HG02678 (cell line): ENCODE data around the gene MYO5C.
A peak's percentile ranks its signal among the peaks of the same experiment; 100 is the strongest.

ENCODE experiments used
- ATAC-seq: cut with Tn5 transposase; IDR thresholded peaks from one replicate; pipeline ENCODE4 v1.9.1; 2021; ENCODE audit warnings: mild to moderate bottlenecking, moderate library complexity; ENCODE audit not compliant: unreplicated experiment

The MYO5C gene

DNA sequence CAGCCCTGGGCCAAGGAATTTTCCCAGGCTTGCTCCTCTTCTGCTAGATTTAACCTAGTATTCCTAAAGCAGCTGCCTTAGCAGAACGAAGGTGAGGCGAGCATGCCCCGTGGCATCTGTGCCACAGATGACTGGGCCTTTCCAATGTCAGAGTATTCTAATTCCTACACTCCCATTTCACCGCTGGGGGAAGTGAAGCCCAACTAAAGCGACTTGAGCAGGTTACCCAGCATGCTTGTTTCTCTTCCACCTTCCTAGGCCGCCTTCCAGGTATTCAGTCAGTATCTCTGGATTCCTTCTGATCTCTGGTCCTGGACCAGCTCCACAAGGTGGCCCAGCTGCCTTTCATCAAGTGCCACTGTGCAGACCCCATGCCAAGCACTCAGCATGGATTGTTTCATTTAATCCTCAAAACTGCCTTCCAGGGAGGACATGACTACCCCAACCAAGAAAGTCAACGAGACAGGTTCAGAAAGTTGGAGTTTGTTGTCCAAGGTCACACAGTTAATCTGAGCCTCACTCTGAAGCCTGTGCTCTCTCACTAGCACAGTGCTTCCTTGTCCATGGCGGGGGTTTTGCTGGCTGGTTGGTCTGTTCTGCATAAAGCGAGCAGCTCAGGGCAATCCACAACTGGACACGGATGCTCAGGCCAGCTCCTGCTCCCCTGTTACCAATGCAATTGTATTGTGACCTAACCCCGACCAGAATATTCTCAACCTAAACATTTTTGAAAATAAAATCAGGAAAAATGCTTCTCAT is 15.1 kb downstream of the MYO5C start:
- no peak for ATAC-seq

DNA sequence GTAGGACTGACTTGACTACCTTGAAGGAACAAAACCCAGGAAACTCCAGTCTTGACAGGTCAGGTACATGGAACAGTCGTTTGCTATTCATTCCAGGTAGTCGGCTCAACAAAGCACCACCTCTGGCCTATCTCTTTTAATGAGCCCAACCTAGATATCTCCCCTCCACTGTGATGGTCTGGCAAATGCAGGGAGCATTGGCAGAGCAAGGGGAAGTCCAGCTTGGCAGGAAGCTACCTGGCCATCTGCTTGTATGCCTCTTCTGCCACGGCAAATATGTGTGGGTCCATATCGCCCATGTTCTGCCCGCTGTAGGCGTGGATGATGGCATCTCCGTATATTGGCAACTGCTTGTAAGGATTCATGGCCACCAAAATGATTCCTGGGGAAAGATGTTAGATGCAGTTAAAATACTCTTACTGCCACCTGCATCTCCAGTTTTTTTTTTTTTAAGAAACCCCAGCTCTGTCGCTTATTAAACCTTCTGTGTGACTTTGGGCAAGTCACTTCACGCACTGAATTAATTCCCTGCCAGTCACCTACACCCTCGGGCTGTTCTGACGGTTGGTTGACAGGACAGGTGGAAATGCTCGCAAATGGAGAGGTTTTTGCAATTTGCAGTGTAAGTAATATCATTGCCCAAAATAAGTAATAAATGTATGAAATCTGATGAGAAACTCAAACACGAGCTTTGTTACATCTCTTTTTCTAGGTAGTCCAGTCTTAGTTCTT is 16.8 kb downstream of the MYO5C start:
- no peak for ATAC-seq

DNA sequence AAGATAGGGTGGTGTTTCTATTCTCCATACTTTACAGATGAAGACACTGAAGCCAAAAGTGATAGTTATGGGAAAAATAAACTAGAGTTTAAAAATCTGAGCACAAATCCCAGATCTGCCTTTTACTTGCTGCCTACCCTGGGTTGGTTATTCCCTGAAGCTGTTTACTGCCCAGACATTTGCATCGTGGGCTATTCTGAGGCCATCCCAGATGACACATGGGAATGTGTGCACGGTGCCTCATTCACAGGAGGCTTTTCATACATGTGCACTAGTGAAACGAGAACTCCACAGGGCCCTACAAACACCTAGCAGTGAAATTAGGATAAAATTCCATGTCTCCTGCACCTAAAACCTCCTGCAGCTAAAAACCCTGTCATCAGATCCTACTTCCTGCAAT is 17.5 kb downstream of the MYO5C start:
- ATAC-seq: no peak

DNA sequence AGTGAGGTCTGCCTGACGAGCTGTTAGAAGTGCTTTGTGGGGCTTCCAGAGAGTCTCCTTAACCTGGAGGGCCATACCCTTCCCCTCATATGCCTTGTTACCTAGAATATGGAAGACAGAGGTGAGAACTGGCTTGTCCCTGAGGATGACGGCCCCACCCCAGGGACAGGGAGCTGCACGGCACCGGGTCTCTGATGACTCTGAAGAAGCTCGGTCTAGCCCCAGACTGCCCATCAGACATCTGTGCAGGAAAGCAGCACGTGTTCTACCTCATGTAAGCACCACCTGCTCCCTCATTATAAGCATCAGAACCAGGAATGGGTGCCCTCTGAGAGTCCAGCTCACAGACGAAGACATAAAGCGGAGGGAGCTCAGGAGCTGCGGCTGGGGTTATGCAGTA is 18.0 kb downstream of the MYO5C start:
- no peak for ATAC-seq

DNA sequence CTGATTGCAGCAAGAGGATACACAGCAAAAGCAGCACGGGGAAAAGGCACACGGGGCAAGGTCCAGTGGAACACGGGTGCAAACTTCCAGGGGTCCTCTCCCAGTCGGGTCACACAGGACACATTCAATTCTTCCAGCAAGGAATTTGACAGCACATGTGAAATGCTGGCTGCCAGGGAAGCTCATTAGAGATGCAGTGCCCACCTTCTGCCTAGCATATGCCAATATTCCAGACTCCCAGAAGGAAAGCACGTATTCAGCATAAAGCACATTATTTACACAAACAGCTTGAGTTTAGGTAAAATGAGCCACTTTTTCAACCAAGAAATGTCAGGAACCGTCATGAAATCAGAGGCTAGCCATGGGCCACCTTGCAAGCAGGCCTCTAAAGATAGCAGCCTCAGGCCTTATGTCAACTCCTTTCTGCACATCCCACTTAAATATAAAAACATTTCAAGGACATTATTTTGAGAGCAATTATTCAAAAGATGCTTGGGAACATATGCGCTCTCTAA is 19.3 kb downstream of the MYO5C start:
- no peak for ATAC-seq

DNA sequence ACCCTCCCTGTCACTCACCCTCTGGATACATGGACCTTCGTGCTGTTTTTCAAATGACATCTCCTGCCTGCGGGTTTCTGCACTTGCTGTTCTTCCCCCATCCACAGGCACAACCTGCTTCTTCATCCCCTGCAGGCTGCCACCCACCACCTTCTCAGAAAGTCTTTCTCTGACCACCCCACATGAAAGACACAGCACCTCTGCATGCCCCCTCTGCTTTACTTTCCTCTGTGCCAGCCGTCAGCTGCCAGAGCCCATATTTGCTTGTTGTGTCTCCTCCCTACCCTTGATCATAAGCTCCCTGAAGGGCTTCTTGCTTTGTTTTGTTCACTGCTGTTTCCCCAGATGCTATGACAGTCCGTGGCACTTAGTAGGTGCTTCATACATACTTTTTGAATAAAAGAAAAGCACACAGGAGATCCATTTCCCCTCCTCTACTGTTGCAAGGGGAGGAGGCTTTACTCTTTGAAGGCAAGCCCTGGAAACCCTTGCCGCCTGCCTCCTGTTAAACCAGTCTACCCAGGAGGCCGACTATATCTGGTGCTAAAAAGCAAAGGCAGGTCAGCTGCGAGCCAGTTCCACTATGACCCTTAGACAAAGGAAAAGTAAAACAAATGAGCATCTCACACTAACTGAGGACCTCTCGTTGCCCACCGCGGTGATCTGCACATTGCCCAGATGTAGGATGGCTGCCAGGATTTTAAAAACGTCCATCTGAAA is 31.9 kb downstream of the MYO5C start:
- ATAC-seq: no peak

DNA sequence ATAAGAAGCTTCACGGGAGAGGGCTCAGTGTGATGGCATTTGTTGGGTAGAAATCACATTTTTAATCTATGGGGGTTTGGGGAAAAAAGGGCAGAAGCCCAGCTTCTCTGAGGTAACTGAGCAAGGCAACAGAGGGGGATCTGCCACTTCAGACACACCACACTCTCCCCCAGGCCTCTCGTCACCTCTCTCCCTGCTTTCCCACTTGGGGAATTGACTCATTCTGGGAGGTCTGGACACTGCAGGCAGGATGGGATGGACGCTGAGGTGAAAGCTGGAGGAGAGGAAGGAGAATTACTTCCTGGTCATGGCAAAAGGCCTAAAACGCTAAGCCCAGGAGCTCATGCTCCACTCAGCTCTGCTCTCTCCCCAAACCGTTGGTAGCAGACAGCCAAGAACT is 33.2 kb downstream of the MYO5C start:
- no peak for ATAC-seq

DNA sequence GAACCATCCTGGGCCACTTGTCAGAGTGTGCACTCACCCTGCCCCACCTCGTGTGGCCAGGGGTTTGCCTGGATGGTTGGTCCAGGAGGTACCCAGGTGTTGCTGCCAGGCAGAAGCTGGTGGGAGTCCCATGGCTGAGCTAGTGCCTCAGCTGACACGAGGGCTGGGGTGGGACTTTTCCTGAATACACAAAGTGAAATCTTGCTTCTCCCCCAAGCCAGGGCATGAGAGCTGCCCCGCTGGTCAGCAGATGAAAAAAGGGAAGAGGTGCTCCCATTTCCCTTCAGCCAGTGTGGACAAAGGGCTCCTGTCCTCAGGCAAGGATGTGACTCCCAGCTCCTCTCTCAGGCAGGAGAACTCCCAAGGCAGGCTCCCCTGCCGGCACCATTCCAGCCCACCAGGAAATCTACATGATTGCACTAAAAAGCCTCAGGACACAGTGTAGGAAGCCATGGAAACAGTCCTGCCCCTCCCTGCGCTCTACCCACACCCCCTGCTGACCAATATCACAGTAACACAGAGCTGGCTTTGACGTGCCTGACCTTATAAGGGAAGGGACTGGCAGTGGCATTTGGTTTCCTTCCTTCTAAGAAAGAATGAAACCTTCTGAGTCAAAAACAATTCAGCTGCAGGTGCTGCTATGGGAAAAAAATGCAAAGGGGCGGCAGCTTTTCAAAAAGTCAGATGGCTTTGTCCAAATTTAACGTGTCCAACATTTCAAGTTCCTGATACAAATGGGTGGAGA is 33.9 kb downstream of the MYO5C start:
- peak; percentile 99 for ATAC-seq

DNA sequence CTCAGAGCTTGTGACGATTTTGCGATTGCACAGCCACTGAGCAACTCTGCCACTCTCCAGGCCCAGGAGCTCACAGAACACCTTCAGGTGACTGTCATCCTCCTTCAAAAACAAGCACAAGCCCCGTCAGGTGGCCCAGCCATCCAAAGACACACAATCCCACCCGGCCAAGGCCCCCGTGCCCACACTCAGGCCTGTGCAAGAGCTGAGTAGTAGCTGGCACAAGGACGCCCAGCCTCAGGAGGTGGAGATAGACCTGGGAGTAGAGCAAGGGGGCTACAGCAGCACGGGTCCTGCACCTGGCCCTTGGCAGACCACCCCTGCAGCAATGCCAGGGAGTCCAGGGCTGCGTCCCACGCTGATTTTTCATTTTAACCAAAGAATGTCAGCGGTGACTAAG is 34.6 kb downstream of the MYO5C start:
- no peak for ATAC-seq

DNA sequence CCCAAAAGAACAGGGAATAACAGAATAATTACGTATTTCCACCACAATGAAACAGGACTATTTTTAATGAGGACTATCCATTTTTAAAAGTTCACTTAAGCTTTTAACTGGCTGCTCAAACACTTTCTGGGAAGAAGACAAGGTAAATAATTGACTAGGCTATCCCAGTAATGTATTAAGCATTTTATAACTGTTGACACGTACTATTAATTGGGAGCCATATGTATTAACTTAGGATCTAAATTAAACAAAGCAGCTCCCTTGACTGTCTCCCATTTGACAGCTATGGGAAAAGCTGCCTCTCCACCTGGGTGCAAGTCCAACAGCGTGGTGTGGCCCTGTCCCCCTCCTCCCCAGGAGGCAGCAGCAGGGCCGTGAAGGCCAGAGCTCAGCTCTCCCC is 36.1 kb downstream of the MYO5C start:
- no peak for ATAC-seq

DNA sequence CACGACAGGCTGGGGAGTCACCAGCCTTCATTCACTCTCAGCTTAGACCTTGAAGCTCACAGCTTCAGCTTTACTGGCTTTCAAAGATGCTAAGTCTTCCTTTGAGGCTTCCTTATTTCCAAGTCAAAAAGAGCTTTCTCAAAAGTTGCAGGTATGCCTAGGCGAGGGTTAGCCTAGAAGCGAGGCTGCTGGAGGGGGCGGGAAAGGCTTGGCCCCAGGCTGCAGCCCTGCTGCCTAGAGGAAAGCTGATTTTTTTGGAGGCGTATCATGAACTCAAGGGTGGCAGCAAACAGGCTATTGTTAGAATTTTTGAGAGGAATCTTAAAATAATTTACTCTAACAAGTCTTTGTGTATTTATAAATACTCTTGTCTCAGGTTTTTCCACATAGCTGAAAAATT is 37.1 kb downstream of the MYO5C start:
- ATAC-seq: no peak

DNA sequence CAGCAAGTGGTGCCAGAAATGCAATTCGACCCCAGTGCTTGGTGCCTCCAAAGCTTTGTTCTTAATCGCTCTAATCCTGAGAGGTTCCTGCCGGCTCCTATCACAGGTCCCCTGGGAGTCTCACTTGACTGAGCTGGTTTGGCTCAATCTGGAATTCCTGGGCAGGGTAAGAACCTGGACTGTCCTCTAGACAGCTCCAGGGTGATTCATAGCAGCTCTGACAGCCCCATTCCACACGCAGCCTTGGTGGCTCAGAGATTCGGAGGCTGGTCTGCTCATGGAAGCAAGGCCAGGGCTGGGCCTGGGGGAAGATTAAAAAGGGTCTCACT is 37.9 kb downstream of the MYO5C start:
- no peak for ATAC-seq

DNA sequence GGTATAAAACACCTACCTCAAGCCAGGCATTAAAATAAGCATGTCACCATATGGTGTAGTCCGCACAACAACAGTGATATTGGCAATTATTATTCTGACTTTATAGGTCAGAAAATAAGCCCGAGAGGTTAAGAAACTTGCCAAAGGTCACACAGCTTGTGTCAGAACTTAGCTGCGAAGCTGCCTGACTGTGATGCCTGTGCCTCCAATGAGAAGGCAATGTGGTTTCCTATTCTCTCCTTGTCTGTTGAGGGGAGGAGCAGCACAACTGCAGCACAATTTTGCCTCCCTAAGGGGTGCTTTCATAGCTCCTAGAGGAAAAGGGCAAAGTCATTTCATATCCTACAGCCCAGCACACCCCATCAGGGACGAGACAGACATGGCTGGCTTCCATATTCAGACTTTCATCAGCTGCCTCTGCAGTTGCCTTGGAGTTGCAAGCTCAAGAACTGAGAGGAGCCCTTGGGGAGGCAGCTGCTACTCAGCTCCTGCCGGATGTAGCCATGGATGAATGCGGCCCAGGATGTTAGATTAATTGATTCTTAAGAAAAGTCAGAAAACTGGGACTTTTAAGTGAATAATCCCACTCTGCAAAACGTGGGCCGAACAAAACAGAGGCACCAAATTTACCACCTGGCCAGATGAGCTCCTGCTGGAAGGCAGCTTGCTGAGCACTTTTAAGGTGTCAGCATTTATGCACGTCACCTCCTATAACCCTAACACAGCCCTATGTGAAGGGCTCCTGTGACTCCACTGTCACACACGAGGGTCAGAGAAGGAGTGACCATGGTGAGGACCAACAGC is 38.5 kb downstream of the MYO5C start:
- no peak for ATAC-seq

DNA sequence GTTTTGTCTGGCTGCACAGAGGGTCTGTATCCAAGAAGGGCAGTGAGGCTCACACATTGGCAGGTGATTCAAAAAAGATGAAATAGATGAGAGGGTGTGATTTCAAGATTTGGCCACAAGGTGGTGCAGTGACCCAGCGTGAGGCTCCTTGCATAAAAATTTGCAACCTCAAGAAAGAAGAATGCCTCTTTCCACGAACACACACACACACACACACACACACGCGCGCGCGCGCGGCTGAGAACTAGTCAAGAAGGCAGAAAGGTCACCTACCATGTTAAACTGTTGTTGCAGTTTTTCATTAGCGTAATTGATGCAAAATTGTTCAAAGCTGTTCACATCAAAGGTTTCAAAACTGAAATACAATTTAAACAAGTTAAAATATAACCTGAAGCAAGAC is 39.2 kb downstream of the MYO5C start:
- peak; percentile 58 for ATAC-seq

DNA sequence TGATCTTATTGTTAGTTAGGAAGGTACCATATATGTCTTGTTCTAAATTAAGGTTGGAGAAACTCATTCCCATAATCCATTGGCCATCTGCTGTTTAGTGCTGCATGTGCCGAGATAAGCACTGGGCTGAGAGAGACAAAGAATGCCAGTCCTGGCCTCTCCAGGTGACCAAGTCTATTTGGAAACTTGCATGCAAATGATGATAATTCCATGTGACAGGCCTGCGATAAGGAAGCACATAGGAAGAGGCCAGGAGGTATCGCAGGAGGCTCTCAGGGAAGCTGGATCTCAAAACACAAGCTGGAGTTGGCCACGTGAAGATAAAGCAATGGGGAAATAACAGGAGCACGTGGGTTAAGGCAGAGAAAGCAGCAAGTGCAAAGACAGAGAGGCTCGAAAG is 39.7 kb downstream of the MYO5C start:
- no peak for ATAC-seq

DNA sequence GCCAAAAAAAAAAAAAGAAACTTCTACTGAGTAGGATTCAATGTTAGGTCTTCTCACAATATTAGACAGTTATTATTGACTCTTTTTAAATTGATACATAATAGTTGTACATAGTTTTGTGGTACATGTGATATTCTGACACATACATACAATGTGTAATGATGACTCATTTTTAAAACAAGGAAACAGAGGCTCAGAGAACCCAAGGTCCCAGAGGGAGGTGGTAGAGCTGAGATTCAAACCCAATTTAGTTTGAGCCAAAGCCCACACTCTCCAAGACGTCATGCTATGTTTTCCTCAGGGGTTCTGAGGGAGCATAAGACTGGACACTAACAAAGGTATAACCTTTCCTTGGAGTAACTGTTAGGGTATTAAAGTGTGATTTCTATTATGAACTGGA is 40.6 kb downstream of the MYO5C start:
- no peak for ATAC-seq

DNA sequence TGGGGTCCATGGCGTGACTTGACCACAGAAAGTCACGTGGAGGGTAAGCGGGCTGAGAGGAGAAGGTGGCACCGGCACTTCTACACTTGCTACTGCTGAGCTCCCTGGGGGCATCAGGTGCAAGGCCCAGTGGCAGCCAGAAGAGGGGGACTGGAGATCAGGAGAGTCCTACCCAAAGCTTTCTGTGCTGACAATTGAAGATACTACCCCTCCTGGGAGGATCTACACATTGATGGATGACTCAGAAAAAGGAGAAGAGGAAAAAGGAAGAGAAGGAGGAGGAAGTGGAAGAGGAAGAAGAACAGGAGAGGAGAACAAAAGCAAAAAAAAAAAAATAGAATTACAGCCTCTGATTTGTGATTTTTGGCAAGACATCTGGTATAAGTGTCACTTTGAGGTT is 41.2 kb downstream of the MYO5C start:
- ATAC-seq: no peak

DNA sequence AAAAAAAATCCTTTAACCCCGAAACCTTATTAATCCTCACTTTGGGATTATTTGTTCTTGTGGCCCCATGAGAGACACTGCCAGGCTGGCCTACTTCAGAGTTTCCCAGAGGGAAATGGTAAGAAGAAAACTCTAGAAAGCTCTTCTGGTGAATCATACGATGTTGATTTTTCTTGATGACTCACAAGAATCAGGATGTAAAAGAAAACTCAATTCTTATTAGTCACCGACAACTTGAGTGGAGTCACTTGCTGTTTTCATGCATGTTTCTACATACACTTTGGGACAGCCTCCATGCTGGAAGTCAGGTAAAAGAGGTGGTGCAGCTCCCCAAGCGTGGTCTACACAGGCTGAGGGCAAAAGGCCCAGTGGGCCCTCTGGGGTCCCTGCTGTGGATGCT is 42.8 kb downstream of the MYO5C start:
- ATAC-seq: no peak

DNA sequence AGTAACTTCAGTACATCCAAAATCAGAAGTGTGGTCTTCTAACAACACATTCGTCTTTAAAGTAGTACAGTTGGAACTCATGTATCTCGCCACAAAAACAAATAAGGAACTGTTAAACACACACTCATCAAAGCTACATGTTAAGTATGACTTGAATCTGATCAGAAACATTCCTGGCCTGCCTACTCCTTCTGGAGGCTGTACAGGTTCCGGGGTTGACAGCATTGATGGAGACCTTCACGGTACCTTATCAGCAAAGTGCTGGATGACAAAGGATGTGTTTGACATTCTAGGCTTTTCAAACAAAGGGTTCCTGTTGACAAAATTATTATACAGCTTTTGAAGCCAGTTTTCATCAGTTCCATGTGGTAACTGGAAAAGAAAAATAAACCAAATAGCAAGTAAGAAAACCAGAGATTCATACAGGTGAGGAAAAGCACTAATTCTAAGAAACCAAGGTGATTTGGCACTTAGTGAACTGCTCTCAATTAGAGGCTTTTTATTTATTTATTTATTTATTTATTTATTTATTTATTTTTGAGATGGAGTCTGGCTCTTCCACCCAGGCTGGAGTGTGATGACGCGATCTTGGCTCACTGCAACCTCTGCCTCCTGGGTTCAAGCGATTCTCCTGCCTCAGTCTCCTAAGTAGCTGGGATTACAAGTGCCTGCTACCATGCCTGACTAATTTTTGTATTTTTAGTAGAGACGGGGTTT is 44.3 kb downstream of the MYO5C start:
- ATAC-seq: no peak

DNA sequence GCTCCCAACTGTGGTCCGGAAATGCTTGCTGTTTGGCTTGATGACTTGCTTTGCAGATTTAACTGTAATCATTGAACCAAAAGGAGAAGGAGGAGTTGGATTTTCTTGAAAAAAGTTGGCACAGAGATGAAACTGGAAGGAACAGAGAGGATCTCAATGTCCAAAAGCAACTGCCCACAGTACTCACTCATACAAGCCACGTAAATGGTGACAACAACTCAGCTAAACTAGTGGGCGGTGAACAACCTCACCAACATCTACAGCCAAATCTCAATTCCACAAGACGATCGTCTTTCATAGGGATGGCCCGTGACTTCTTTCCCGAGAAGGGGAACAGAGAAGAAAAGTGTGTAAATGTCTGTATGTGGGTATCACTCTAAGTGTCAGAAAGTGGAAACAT is 48.1 kb downstream of the MYO5C start:
- no peak for ATAC-seq
